Measurements from ENCODE around the gene DHRS1.

- no peak for TF ChIP-seq POLR2AphosphoS5 (IDR thresholded peaks at IDR 0.05; ENCODE audit: low read depth, low read length)
- no peak for TF ChIP-seq CTCF (IDR thresholded peaks at IDR 0.05)
- no peak for TF ChIP-seq REST (IDR thresholded peaks at IDR 0.05; ENCODE audit: insufficient read depth in 1 of 2, low read depth in 2 of 2, low read length in 1 of 2)
- no peak for TF ChIP-seq SIN3A (IDR thresholded peaks at IDR 0.05; ENCODE audit: borderline replicate concordance, insufficient read depth, low read depth, low read length)
- TF ChIP-seq TCF7L2 (IDR thresholded peaks at IDR 0.05; ENCODE audit: low read depth, low read length): no peak
These were observed 15.0 kb downstream of the DHRS1 start for GRCh38 chr14:24284501-24285035.

Data from Panc1 (cell line).